ENCODE measurements around the gene BMP5. TPM values are rescaled to one million over a fixed set of nuclear protein-coding genes. Genes with fewer than 3 reads are reported as not detected.

Gene BMP5
- total and polyA plus RNA-seq, 4 donors, result 0.42 to 0.92 (median 0.65) TPM

DNA sequence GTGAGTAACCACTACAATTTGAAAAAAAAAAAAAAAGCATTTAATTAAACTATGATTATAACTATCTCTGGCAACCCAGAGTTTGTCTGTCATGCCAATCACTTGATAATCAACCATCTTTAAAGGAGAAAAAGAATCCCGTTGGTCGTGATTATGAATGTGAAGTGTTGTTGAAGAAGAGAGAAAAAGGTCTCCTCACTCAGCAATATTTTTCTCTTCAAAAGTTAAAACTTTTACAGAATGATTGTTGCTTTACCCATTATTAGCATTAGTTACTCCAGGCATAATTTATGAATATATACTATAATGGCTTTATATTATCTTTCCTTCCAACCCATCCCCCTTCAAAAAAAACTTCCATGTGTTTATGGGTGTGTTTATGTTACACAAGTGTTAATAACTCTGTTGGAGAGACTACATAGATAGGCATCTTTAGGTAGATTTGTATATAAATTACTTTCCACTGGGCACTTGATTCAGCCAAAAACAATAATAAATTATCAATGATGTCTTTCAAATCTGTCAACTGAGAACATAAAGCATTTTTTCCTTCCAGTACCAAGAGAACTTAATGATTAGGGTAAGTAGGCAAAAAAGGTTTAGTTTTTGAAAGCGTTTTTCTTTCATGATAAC is 5.1 kb downstream of the BMP5 start:
- DNase-seq (ENCODE audit: low spot score), result no peak
- 68% methylated on average over 3 of the region's 3 CpGs for WGBS
- Histone ChIP-seq H3K4me3 (ENCODE audit: low read depth in 1 of 3, low read length in 3 of 3) (no peak overlapping the region), H3K27me3 (ENCODE audit: control insufficient read depth in 4 of 4, insufficient read depth in 4 of 4, low read length in 3 of 4) (no peaks in the 10 kb centered on the region), H3K36me3 (ENCODE audit: control insufficient read depth in 4 of 4, insufficient read depth in 3 of 4, low read depth in 1 of 4, low read length in 3 of 4) (no peaks in the 10 kb centered on the region), H3K4me1 (ENCODE audit: control insufficient read depth in 4 of 4, insufficient read depth in 4 of 4, low read length in 3 of 4) (no peaks in the 10 kb centered on the region), H3K9ac (ENCODE audit: low read depth in 1 of 2, low read length in 2 of 2) (no peak overlapping the region), H3K9me3 (ENCODE audit: control insufficient read depth in 4 of 4, low read length in 3 of 4) (no peaks in the 10 kb centered on the region), H3K27ac (ENCODE audit: low read depth in 1 of 2, low read length in 2 of 2) (no peak overlapping the region)
- TF ChIP-seq SP1 (IDR thresholded peaks at IDR 0.05), result no peak
- TF ChIP-seq, protein P1, sequence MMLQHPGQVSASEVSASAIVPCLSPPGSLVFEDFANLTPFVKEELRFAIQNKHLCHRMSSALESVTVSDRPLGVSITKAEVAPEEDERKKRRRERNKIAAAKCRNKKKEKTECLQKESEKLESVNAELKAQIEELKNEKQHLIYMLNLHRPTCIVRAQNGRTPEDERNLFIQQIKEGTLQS (IDR thresholded peaks at IDR 0.05), result no peak
- TF ChIP-seq TAF1 (conservative IDR thresholded peaks at IDR 0.05), result no peak
- no peak for TF ChIP-seq FOXA2 (IDR thresholded peaks at IDR 0.05)
- TF ChIP-seq YY1 (IDR thresholded peaks at IDR 0.05), result no peak
- TF ChIP-seq EGR1 (IDR thresholded peaks at IDR 0.05; ENCODE audit: low read depth in 2 of 2), result no peak
- no peak for TF ChIP-seq GABPA (IDR thresholded peaks at IDR 0.05 in 1 of 2, conservative IDR thresholded peaks at IDR 0.05 in 1 of 2)
- TF ChIP-seq HNF4A (conservative IDR thresholded peaks at IDR 0.05), result no peak

DNA sequence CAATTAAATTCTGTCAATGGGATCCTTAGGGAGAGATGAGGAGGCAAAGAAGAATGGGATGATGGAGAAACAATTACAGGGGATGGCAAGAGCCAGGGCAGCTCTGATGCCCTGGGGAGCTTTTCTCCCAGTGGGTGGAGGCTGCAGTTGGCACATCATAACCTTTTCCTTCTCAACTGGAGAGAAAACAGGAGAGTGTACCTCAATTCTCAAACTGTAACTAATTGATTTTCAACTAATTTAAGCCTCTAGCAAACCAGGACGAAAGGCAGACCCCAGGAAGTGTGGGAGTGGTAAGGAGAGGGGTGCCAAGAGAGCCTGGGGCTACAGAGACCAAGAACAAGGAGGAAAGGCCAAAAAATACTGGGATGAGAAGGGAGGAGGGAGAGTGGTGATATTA is 5.7 kb downstream of the BMP5 start:
- Histone ChIP-seq H3K4me1 (ENCODE audit: control insufficient read depth in 4 of 4, insufficient read depth in 4 of 4, low read length in 3 of 4) (no peaks in the 10 kb centered on the region), H3K4me3 (ENCODE audit: low read depth in 1 of 3, low read length in 3 of 3) (no peak overlapping the region), H3K9ac (ENCODE audit: low read depth in 1 of 2, low read length in 2 of 2) (no peak overlapping the region), H3K27me3 (ENCODE audit: control insufficient read depth in 4 of 4, insufficient read depth in 4 of 4, low read length in 3 of 4) (no peaks in the 10 kb centered on the region), H3K27ac (ENCODE audit: low read depth in 1 of 2, low read length in 2 of 2) (no peak overlapping the region), H3K36me3 (ENCODE audit: control insufficient read depth in 4 of 4, insufficient read depth in 3 of 4, low read depth in 1 of 4, low read length in 3 of 4) (no peaks in the 10 kb centered on the region), H3K9me3 (ENCODE audit: control insufficient read depth in 4 of 4, low read length in 3 of 4) (no peaks in the 10 kb centered on the region)
- no peak for DNase-seq (ENCODE audit: low spot score)
- TF ChIP-seq RAD21 (IDR thresholded peaks at IDR 0.05) (no peak), HNF4G (IDR thresholded peaks at IDR 0.05) (no peak), FOXA2 (IDR thresholded peaks at IDR 0.05) (no peak), EGR1 (IDR thresholded peaks at IDR 0.05; ENCODE audit: low read depth in 2 of 2) (no peak), FOXA1 (IDR thresholded peaks at IDR 0.05) (no peak), NR2F2 (IDR thresholded peaks at IDR 0.05) (no peak), HNF4A (conservative IDR thresholded peaks at IDR 0.05) (no peak), GABPA (IDR thresholded peaks at IDR 0.05 in 1 of 2, conservative IDR thresholded peaks at IDR 0.05 in 1 of 2) (no peak), JUND (IDR thresholded peaks at IDR 0.05) (no peak), YY1 (IDR thresholded peaks at IDR 0.05) (no peak), SP1 (IDR thresholded peaks at IDR 0.05) (no peak), TAF1 (conservative IDR thresholded peaks at IDR 0.05) (no peak)
- TF ChIP-seq, protein P1 (IDR thresholded peaks at IDR 0.05), result no peak
- TF ChIP-seq, protein P2, sequence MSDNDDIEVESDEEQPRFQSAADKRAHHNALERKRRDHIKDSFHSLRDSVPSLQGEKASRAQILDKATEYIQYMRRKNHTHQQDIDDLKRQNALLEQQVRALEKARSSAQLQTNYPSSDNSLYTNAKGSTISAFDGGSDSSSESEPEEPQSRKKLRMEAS (IDR thresholded peaks at IDR 0.05), result no peak
- TF ChIP-seq, protein P3, sequence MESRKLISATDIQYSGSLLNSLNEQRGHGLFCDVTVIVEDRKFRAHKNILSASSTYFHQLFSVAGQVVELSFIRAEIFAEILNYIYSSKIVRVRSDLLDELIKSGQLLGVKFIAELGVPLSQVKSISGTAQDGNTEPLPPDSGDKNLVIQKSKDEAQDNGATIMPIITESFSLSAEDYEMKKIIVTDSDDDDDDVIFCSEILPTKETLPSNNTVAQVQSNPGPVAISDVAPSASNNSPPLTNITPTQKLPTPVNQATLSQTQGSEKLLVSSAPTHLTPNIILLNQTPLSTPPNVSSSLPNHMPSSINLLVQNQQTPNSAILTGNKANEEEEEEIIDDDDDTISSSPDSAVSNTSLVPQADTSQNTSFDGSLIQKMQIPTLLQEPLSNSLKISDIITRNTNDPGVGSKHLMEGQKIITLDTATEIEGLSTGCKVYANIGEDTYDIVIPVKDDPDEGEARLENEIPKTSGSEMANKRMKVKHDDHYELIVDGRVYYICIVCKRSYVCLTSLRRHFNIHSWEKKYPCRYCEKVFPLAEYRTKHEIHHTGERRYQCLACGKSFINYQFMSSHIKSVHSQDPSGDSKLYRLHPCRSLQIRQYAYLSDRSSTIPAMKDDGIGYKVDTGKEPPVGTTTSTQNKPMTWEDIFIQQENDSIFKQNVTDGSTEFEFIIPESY (IDR thresholded peaks at IDR 0.05), result no peak
- TF ChIP-seq, protein P4, sequence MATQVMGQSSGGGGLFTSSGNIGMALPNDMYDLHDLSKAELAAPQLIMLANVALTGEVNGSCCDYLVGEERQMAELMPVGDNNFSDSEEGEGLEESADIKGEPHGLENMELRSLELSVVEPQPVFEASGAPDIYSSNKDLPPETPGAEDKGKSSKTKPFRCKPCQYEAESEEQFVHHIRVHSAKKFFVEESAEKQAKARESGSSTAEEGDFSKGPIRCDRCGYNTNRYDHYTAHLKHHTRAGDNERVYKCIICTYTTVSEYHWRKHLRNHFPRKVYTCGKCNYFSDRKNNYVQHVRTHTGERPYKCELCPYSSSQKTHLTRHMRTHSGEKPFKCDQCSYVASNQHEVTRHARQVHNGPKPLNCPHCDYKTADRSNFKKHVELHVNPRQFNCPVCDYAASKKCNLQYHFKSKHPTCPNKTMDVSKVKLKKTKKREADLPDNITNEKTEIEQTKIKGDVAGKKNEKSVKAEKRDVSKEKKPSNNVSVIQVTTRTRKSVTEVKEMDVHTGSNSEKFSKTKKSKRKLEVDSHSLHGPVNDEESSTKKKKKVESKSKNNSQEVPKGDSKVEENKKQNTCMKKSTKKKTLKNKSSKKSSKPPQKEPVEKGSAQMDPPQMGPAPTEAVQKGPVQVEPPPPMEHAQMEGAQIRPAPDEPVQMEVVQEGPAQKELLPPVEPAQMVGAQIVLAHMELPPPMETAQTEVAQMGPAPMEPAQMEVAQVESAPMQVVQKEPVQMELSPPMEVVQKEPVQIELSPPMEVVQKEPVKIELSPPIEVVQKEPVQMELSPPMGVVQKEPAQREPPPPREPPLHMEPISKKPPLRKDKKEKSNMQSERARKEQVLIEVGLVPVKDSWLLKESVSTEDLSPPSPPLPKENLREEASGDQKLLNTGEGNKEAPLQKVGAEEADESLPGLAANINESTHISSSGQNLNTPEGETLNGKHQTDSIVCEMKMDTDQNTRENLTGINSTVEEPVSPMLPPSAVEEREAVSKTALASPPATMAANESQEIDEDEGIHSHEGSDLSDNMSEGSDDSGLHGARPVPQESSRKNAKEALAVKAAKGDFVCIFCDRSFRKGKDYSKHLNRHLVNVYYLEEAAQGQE (IDR thresholded peaks at IDR 0.05), result no peak
- TF ChIP-seq, protein P5, sequence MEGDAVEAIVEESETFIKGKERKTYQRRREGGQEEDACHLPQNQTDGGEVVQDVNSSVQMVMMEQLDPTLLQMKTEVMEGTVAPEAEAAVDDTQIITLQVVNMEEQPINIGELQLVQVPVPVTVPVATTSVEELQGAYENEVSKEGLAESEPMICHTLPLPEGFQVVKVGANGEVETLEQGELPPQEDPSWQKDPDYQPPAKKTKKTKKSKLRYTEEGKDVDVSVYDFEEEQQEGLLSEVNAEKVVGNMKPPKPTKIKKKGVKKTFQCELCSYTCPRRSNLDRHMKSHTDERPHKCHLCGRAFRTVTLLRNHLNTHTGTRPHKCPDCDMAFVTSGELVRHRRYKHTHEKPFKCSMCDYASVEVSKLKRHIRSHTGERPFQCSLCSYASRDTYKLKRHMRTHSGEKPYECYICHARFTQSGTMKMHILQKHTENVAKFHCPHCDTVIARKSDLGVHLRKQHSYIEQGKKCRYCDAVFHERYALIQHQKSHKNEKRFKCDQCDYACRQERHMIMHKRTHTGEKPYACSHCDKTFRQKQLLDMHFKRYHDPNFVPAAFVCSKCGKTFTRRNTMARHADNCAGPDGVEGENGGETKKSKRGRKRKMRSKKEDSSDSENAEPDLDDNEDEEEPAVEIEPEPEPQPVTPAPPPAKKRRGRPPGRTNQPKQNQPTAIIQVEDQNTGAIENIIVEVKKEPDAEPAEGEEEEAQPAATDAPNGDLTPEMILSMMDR (IDR thresholded peaks at IDR 0.05; ENCODE audit: low read depth, low read length, missing input control), result no peak
- WGBS, result 38% methylated on average over 1 of the region's 1 CpG

All from liver (tissue), 9 donors.